BE2C (cell line): ENCODE results near the gene LYRM2.

Experiments used
- DNase-seq: peaks from one replicate; pipeline ENCODE4 v3.0.0-alpha.2; 2020
- H3K27me3 ChIP-seq: fragments of 250-450 bp; sonication (Bioruptor Pico); 2 replicates; pipeline ENCODE4 v1.5.1; 2020; ENCODE audit warnings: mild to moderate bottlenecking
- H3K36me3 ChIP-seq: fragments of 250-450 bp; sonication (Bioruptor Pico); 2 replicates; pipeline ENCODE4 v1.5.1; 2020; ENCODE audit warnings: mild to moderate bottlenecking
- H3K4me1 ChIP-seq: fragments of 250-450 bp; sonication (Bioruptor Pico); 2 replicates; pipeline ENCODE4 v1.5.1; 2020
- H3K4me3 ChIP-seq: 2 replicates; pipeline ENCODE4 v1.5.1; 2011; ENCODE audit warnings: low read depth, low read length
- H3K9me3 ChIP-seq: fragments of 250-450 bp; sonication (Bioruptor Pico); 2 replicates; pipeline ENCODE4 v1.5.1; 2020
- CTCF ChIP-seq: IDR thresholded peaks from 2 replicates; pipeline ENCODE4 v1.5.1; 2012; ENCODE audit warnings: mild to moderate bottlenecking, low read depth, low read length

The LYRM2 gene

DNA sequence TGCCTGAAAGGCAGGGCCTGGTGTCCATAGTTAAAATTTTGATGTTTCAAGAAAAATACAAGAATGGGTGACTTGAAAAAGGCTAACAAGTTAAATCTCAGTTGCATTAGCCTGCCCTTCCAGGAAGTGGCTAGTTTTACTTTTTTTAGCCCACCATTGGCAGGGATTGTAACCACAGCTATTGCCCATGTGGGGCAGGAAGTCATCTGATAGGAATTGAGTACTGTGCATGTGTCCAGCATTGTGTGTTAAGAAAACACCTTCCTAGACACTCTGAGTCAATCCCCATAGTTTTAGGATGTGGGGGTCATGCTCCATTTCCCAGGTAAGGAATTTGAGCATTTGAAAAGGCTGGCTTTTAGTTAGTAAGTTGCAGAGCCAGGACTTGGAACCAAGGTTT, 26.9 kb downstream of the LYRM2 start:
- H3K36me3 ChIP-seq: no peaks in the 10 kb centered on the region
- no peaks in the 10 kb centered on the region for H3K4me1 ChIP-seq
- no peak overlapping the region for H3K4me3 ChIP-seq
- no peaks in the 10 kb centered on the region for H3K9me3 ChIP-seq
- TF ChIP-seq CTCF: no peak
- no peak for DNase-seq
- no peaks in the 10 kb centered on the region for H3K27me3 ChIP-seq

GRCh38 chr6:89610149-89610642, 28.4 kb downstream of the LYRM2 start:
- no peak overlapping the region for H3K4me3 ChIP-seq
- H3K9me3 ChIP-seq: no peaks in the 10 kb centered on the region
- H3K4me1 ChIP-seq: no peaks in the 10 kb centered on the region
- no peaks in the 10 kb centered on the region for H3K27me3 ChIP-seq
- peak; percentile 81 for DNase-seq
- H3K36me3 ChIP-seq: no peaks in the 10 kb centered on the region
- TF ChIP-seq CTCF: peak; percentile 90

- H3K9me3 ChIP-seq: no peaks in the 10 kb centered on the region
- H3K4me1 ChIP-seq: no peaks in the 10 kb centered on the region
- TF ChIP-seq CTCF: no peak
- H3K36me3 ChIP-seq: no peaks in the 10 kb centered on the region
- no peaks in the 10 kb centered on the region for H3K27me3 ChIP-seq
- no peak for DNase-seq
- no peak overlapping the region for H3K4me3 ChIP-seq
Observed at GRCh38 chr6:89605861-89606260, 32.7 kb downstream of the LYRM2 start.

GRCh38 chr6:89604653-89605052, 33.9 kb downstream of the LYRM2 start:
- TF ChIP-seq CTCF: no peak
- Histone ChIP-seq H3K36me3 (no peaks in the 10 kb centered on the region), H3K27me3 (no peaks in the 10 kb centered on the region), H3K4me1 (no peaks in the 10 kb centered on the region), H3K9me3 (no peaks in the 10 kb centered on the region), H3K4me3 (no peak overlapping the region)
- DNase-seq: no peak

DNA sequence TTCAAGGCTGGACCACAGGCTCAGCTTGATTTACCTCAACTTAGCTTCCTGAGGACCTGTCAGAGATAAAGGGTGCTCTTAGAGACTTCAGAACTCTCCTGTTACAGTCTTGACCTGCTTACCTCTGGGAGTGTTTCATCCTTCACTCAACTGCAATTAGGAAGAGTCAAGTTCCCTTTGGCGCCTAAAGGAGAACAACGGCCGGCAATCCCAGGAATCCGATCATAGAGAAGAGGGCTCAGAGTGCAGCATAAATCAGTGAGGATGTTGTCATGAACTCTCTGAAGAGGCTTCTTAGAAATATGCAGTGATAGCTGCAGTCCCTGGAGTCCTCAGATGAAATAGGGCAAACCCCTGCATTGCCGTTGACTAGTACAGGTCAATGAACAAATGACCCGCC, 36.4 kb downstream of the LYRM2 start:
- no peaks in the 10 kb centered on the region for H3K4me1 ChIP-seq
- no peak for TF ChIP-seq CTCF

GRCh38 chr6:89599727-89600126, 38.8 kb downstream of the LYRM2 start:
- TF ChIP-seq CTCF: no peak
- no peaks in the 10 kb centered on the region for H3K36me3 ChIP-seq
- no peak for DNase-seq
- H3K4me3 ChIP-seq: no peak overlapping the region
- no peaks in the 10 kb centered on the region for H3K27me3 ChIP-seq
- no peaks in the 10 kb centered on the region for H3K9me3 ChIP-seq
- H3K4me1 ChIP-seq: no peaks in the 10 kb centered on the region

More for the DNA sequence above, 36.4 kb downstream of the LYRM2 start:
- Histone ChIP-seq H3K27me3 (no peaks in the 10 kb centered on the region), H3K36me3 (no peaks in the 10 kb centered on the region), H3K4me3 (no peak overlapping the region), H3K9me3 (no peaks in the 10 kb centered on the region)
- no peak for DNase-seq
